CD4-positive, alpha-beta T cell (primary cell): ENCODE measurements around the gene ANO4. TPM values are rescaled to one million over a fixed set of nuclear protein-coding genes. Genes with fewer than 3 reads are reported as not detected.

Experiments
- ATAC-seq: fragments of 200-7000 bp; cut with Tn5 transposase; one replicate; pipeline ENCODE4 v1.10.0; 2022; ENCODE audit warnings: mild to moderate bottlenecking; ENCODE audit not compliant: poor library complexity
- CTCF ChIA-PET: fragments of 350-600 bp; sonication (Branson Sonifier 250); formaldehyde crosslinking; loops from one replicate; lab custom pipeline; 2021; ENCODE audit warnings: antibody characterized with exemption, inconsistent platforms; lab: Charles Lee
- POLR2A ChIA-PET: fragments of 350-600 bp; sonication (Branson Sonifier 250); formaldehyde crosslinking; loops from one replicate; lab custom pipeline; 2021; ENCODE audit warnings: antibody characterized with exemption, inconsistent platforms; lab: Charles Lee
- DNase-seq, 14 experiments: peaks; one replicate each; pipeline ENCODE4 v3.0.0-alpha.2; 2013 to 2020; ENCODE audit warnings: mixed read lengths in 2 of 14
- H3K27ac ChIP-seq, 2 donors: one replicate each; pipeline versions ENCODE4 v1.5.1 to v1.7.0; 2013; ENCODE audit warnings: low read length in 2 of 2, low read depth in 1 of 2, mild to moderate bottlenecking in 1 of 2
- H3K27me3 ChIP-seq, 2 experiments: 1 replicate in 1 of 2; 2 replicates in 1 of 2; pipeline versions ENCODE4 v1.6.1 to v1.7.0; 2013; ENCODE audit warnings: low read length in 2 of 2, control low read depth in 1 of 2, mild to moderate bottlenecking in 1 of 2, moderate library complexity in 1 of 2; ENCODE audit not compliant: insufficient read depth in 2 of 2, control insufficient read depth in 1 of 2
- H3K36me3 ChIP-seq: one replicate; pipeline ENCODE4 v1.6.1; 2013; ENCODE audit warnings: low read length, control low read depth; ENCODE audit not compliant: insufficient read depth
- H3K4me1 ChIP-seq: one replicate; pipeline ENCODE4 v1.6.1; 2013; ENCODE audit warnings: low read length, control low read depth; ENCODE audit not compliant: insufficient read depth
- H3K4me3 ChIP-seq: one replicate; pipeline ENCODE4 v1.5.1; 2013; ENCODE audit warnings: mild to moderate bottlenecking, low read length, moderate library complexity
- H3K9me3 ChIP-seq, 2 experiments: 1 replicate in 1 of 2; 2 replicates in 1 of 2; pipeline versions ENCODE4 v1.6.1 to v1.7.0; 2013; ENCODE audit warnings: low read length in 2 of 2, mild to moderate bottlenecking in 2 of 2, control low read depth in 1 of 2, moderate library complexity in 1 of 2; ENCODE audit not compliant: control insufficient read depth in 1 of 2, insufficient read depth in 1 of 2
- H3K27ac Mint-ChIP-seq: one replicate; pipeline ENCODE4 v1.8.0; 2020; ENCODE audit warnings: mixed read lengths
- H3K27me3 Mint-ChIP-seq: one replicate; pipeline ENCODE4 v1.8.0; 2021; ENCODE audit warnings: mixed read lengths
- H3K36me3 Mint-ChIP-seq: one replicate; pipeline ENCODE4 v1.8.0; 2021; ENCODE audit warnings: low read depth, mixed read lengths
- H3K4me1 Mint-ChIP-seq: one replicate; pipeline ENCODE4 v1.8.0; 2021; ENCODE audit warnings: low read depth, mixed read lengths
- H3K4me3 Mint-ChIP-seq: one replicate; pipeline ENCODE4 v1.8.0; 2020; ENCODE audit warnings: mild to moderate bottlenecking, mixed read lengths
- H3K9me3 Mint-ChIP-seq: one replicate; pipeline ENCODE4 v1.8.0; 2020; ENCODE audit warnings: mixed read lengths
- intact Hi-C, 2 experiments: fragments of 100-400 bp; cut with DNase I in 1 of 2; cut with micrococcal nuclease in 1 of 2; formaldehyde crosslinking; loops; one replicate each; pipeline versions ENCODE4 v1.15.1 to v1.9.0; 2023 to 2025; cut with DNase I, micrococcal nuclease
- total RNA-seq, 174 experiments: library from RNA in 2 of 174; stranded (reverse) in 2 of 174; gene quantifications; one replicate each; pipeline ENCODE4 v1.2.3 and lab custom pipeline; 2021 to 2026
- TF ChIP-seq, protein P1 (sequence below): fragments of 200-600 bp; IDR thresholded peaks from one replicate; pipeline ENCODE4 v1.8.0; 2022; ENCODE audit warnings: antibody characterized with exemption, mild to moderate bottlenecking

The ANO4 gene
- total RNA-seq, 2 experiments from 2014 or later, result not detected

DNA sequence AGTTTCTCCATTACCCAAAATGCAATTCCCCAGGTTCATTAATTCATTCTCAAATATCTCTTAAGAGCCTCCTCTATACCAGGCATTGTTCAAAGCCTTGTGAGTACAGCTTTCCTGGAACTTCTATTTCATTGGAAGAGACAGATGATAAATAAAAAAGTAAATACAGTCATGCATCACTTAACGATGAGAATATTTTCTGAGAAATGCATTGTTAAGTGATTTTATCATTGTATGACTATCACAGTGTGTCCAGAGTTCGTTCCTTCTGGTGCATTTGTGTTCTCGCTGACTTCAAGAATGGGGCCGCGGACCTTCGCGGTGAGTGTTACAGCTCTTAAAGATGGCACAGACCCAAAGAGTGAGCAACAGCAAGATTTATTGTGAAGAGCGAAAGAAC lies 66.0 kb downstream of the ANO4 start:
- POLR2A ChIA-PET, result no interaction called here
- H3K27ac Mint-ChIP-seq, result no peak overlapping the region
- intact Hi-C loops, result no loop called here
- H3K27me3 Mint-ChIP-seq, result peaks cover 8% of the 10 kb centered on the region
- H3K4me3 Mint-ChIP-seq, result no peak overlapping the region
- DNase-seq (no peak), ATAC-seq (no peak)
- H3K9me3 Mint-ChIP-seq, result no peaks in the 10 kb centered on the region
- no peaks in the 10 kb centered on the region for H3K4me1 Mint-ChIP-seq
- Histone ChIP-seq H3K9me3 (no peaks in the 10 kb centered on the region), H3K27ac (no peak overlapping the region), H3K27me3 (no peaks in the 10 kb centered on the region), H3K4me3 (no peak overlapping the region), H3K4me1 (no peaks in the 10 kb centered on the region), H3K36me3 (no peaks in the 10 kb centered on the region)
- CTCF ChIA-PET, result no interaction called here
- no peaks in the 10 kb centered on the region for H3K36me3 Mint-ChIP-seq
- TF ChIP-seq, protein P1, sequence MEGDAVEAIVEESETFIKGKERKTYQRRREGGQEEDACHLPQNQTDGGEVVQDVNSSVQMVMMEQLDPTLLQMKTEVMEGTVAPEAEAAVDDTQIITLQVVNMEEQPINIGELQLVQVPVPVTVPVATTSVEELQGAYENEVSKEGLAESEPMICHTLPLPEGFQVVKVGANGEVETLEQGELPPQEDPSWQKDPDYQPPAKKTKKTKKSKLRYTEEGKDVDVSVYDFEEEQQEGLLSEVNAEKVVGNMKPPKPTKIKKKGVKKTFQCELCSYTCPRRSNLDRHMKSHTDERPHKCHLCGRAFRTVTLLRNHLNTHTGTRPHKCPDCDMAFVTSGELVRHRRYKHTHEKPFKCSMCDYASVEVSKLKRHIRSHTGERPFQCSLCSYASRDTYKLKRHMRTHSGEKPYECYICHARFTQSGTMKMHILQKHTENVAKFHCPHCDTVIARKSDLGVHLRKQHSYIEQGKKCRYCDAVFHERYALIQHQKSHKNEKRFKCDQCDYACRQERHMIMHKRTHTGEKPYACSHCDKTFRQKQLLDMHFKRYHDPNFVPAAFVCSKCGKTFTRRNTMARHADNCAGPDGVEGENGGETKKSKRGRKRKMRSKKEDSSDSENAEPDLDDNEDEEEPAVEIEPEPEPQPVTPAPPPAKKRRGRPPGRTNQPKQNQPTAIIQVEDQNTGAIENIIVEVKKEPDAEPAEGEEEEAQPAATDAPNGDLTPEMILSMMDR, result no peak

DNA sequence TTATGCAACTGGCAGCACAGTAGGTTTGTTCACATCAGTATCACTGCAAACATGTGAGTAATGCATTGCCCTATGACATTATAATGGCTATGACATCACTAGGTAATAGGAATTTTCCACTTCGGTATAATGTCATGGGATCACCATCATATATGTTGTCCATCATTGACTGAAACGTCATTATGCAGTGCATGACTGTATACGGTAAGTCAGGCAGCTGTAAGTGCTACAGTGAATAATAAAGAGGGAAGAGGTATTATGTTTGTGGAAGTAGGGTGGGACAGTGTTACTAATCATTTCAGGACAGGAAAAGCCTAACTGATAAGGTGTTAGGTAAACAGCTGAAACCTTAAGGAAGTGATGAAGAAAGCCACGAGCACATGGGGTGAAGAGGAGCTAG lies 68.1 kb downstream of the ANO4 start:
- no peak overlapping the region for H3K27ac ChIP-seq
- ChIA-PET POLR2A (no interaction called here), CTCF (no interaction called here)
- intact Hi-C loops, result no loop called here
- Mint-ChIP-seq H3K4me1 (no peaks in the 10 kb centered on the region), H3K36me3 (no peaks in the 10 kb centered on the region), H3K9me3 (no peaks in the 10 kb centered on the region), H3K4me3 (no peak overlapping the region), H3K27ac (no peak overlapping the region), H3K27me3 (no peaks in the 10 kb centered on the region)
- H3K4me3 ChIP-seq, result no peak overlapping the region
- no peaks in the 10 kb centered on the region for H3K27me3 ChIP-seq
- ATAC-seq (no peak), DNase-seq (no peak)
- no peaks in the 10 kb centered on the region for H3K4me1 ChIP-seq
- no peaks in the 10 kb centered on the region for H3K36me3 ChIP-seq
- no peaks in the 10 kb centered on the region for H3K9me3 ChIP-seq
- TF ChIP-seq, protein P1, result no peak

DNA sequence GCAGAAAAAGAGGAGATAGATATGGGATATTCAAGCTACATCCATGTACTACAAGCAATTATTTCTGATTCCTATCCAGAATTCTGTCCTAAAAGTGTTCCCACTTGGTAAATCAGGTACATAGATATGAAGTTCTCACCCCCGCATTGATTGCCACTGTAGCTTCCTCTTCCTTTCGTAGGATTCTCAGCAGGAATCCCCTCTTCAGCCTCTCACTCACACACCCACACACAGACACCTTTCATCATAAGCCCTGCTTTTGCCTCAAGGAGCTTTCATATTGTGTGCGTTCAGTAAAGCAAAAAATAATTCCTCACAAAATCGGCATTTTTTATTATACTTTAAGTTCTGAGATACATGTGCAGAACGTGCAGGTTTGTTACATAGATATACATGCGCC lies 69.8 kb downstream of the ANO4 start:
- TF ChIP-seq, protein P1, result no peak
- no peak overlapping the region for H3K4me3 ChIP-seq
- no peaks in the 10 kb centered on the region for H3K27me3 Mint-ChIP-seq
- no peaks in the 10 kb centered on the region for H3K9me3 Mint-ChIP-seq
- intact Hi-C loops, result no loop called here
- ATAC-seq (no peak), DNase-seq (no peak)
- no peaks in the 10 kb centered on the region for H3K9me3 ChIP-seq
- no peaks in the 10 kb centered on the region for H3K36me3 Mint-ChIP-seq
- H3K27me3 ChIP-seq, result no peaks in the 10 kb centered on the region
- H3K36me3 ChIP-seq, result no peaks in the 10 kb centered on the region
- H3K4me3 Mint-ChIP-seq, result no peak overlapping the region
- no peaks in the 10 kb centered on the region for H3K4me1 Mint-ChIP-seq
- ChIA-PET POLR2A (no interaction called here), CTCF (no interaction called here)
- no peak overlapping the region for H3K27ac Mint-ChIP-seq
- no peaks in the 10 kb centered on the region for H3K4me1 ChIP-seq
- H3K27ac ChIP-seq, result no peak overlapping the region
